K562 (cell line): ENCODE results near the gene AURKB. TPM values are rescaled to one million over a fixed set of nuclear protein-coding genes. Genes with fewer than 3 reads are reported as not detected.
A peak's percentile ranks its signal among the peaks of the same experiment; 100 is the strongest.

Source experiments
- ATAC-seq: fragments of 200-7000 bp; cut with Tn5 transposase; 3 replicates; pipeline ENCODE4 v1.9.1; 2020; ENCODE audit warnings: moderate library complexity
- BruUV-seq: library from RNA; stranded (reverse); fragments of 400-500 nt; replicated peaks from 2 replicates; lab custom pipeline; 2021; lab: Mats Ljungman, UMichigan
- CTCF ChIA-PET: fragments of 300-600 bp; formaldehyde crosslinking; extraction: SDS; loops from one replicate; lab custom pipeline; 2021; ENCODE audit warnings: low intra/inter-chr PET ratio; lab: Yijun Ruan, JAX
- POLR2A ChIA-PET: fragments of 300-600, 350-650 bp; sonication (Branson Sonifier 250); formaldehyde crosslinking; extraction: SDS; loops from one replicate; lab custom pipeline; 2021; ENCODE audit warnings: antibody characterized with exemption, inconsistent platforms; lab: Yijun Ruan, JAX
- DNase-seq, 4 experiments: peaks; one replicate each; pipeline versions ENCODE4 v3.0.0 to v3.0.0-alpha.2; 2011 to 2018; ENCODE audit warnings: low spot score in 3 of 4, mixed read lengths in 3 of 4; ENCODE audit errors: extremely low read depth in 1 of 4
- FAIRE-seq: peaks from 2 replicates; lab custom pipeline; 2011; peaks lifted over from hg19 to GRCh38; lab: Jason Lieb, UNC
- H2AFZ ChIP-seq: 2 replicates; pipeline ENCODE4 v1.6.0; 2011; ENCODE audit warnings: low read depth, low read length, control low read depth, inconsistent platforms
- H3K27ac ChIP-seq: fragments of 200-600 bp; 3 replicates; pipeline ENCODE4 v1.8.0; 2011; ENCODE audit warnings: low read depth, mild to moderate bottlenecking, control low read depth, inconsistent platforms, low read length, moderate library complexity, mixed read lengths; ENCODE audit errors: extremely low read depth
- H3K27me3 ChIP-seq, 2 experiments: fragments of 300-600 bp in 1 of 2; 2 replicates in 1 of 2; 3 replicates in 1 of 2; pipeline versions ENCODE4 v1.6.0 to v1.8.0; 2011; ENCODE audit warnings: inconsistent platforms in 2 of 2, low read length in 2 of 2, mild to moderate bottlenecking in 1 of 2, mixed read lengths in 1 of 2, moderate library complexity in 1 of 2; ENCODE audit not compliant: control insufficient read depth in 2 of 2, insufficient read depth in 2 of 2
- H3K36me3 ChIP-seq: fragments of 300-600 bp; 3 replicates; pipeline ENCODE4 v1.8.0; 2011; ENCODE audit warnings: mild to moderate bottlenecking, low read length, inconsistent platforms; ENCODE audit not compliant: control insufficient read depth, insufficient read depth
- H3K4me1 ChIP-seq, 2 experiments: fragments of 200-600 bp in 1 of 2; replicated peaks in 1 of 2; 2 replicates in 1 of 2; 3 replicates in 1 of 2; pipeline versions ENCODE4 v1.5.1 to v1.8.0; 2011; ENCODE audit warnings: inconsistent platforms in 2 of 2, low read length in 2 of 2, mild to moderate bottlenecking in 1 of 2, mixed read lengths in 1 of 2, moderate library complexity in 1 of 2; ENCODE audit not compliant: control insufficient read depth in 2 of 2, insufficient read depth in 2 of 2
- H3K4me2 ChIP-seq: 2 replicates; pipeline ENCODE4 v1.6.1; 2011; ENCODE audit warnings: low read length, control low read depth, inconsistent platforms, mixed read lengths; ENCODE audit not compliant: insufficient read depth
- H3K4me3 ChIP-seq: fragments of 200-600 bp; sonication (generic), shearing (Covaris generic); 2 replicates; pipeline ENCODE4 v1.5.1; 2016; ENCODE audit warnings: control low read depth, inconsistent platforms
- H3K79me2 ChIP-seq: fragments of 200-600 bp; 3 replicates; pipeline ENCODE4 v1.8.0; 2011; ENCODE audit warnings: low read length, inconsistent platforms; ENCODE audit not compliant: control insufficient read depth, insufficient read depth
- H3K9ac ChIP-seq, 2 experiments: 2 replicates each; pipeline versions ENCODE4 v1.6.0 to v1.6.1; 2011; ENCODE audit warnings: low read depth in 2 of 2, low read length in 2 of 2, control low read depth in 1 of 2, inconsistent platforms in 1 of 2, mild to moderate bottlenecking in 1 of 2, mixed read lengths in 1 of 2; ENCODE audit not compliant: insufficient read depth in 1 of 2
- H3K9me1 ChIP-seq: one replicate; pipeline ENCODE4 v1.6.0; 2011; ENCODE audit warnings: inconsistent platforms, mild to moderate bottlenecking, low read length, moderate library complexity; ENCODE audit not compliant: control insufficient read depth, insufficient read depth
- H3K9me3 ChIP-seq: replicated peaks from 2 replicates; pipeline ENCODE4 v1.5.1; 2011; ENCODE audit warnings: low read depth, low read length, inconsistent platforms; ENCODE audit not compliant: control insufficient read depth, insufficient read depth
- H4K20me1 ChIP-seq: replicated peaks from 2 replicates; pipeline ENCODE4 v1.6.1; 2011; ENCODE audit warnings: low read length, inconsistent platforms, mixed read lengths; ENCODE audit not compliant: control insufficient read depth, insufficient read depth
- KDM4B ChIP-seq, 2 experiments: fragments of 450-650 bp in 1 of 2; sonication (generic) in 1 of 2; IDR thresholded peaks; 2 replicates each; pipeline ENCODE4 v1.6.1; 2016 to 2017; ENCODE audit warnings: borderline replicate concordance in 2 of 2, antibody characterized with exemption in 1 of 2, low read depth in 1 of 2, mild to moderate bottlenecking in 1 of 2
- POU5F1 ChIP-seq: fragments of 150-350 bp; IDR thresholded peaks from 2 replicates; pipeline ENCODE4 v1.6.1; 2014; ENCODE audit warnings: borderline replicate concordance, low read length, low read depth, mild to moderate bottlenecking; ENCODE audit not compliant: partially characterized antibody
- XRCC4 ChIP-seq: IDR thresholded peaks from one replicate; pipeline ENCODE4 v1.6.1; 2011; ENCODE audit not compliant: insufficient read depth, insufficient read length; ENCODE audit errors: extremely low read depth
- ZFP91 ChIP-seq: sonication (generic); formaldehyde crosslinking; IDR thresholded peaks from 2 replicates; pipeline ENCODE4 v1.8.0; 2022; ENCODE audit warnings: mild to moderate bottlenecking, missing genetic modification reagents
- ZNF134 ChIP-seq: fragments of 250-450 bp; sonication (Bioruptor Pico); conservative IDR thresholded peaks from 2 replicates; pipeline ENCODE4 v1.4.0; 2020
- ZNF766 ChIP-seq: fragments of 200-800 bp; sonication (Bioruptor generic); conservative IDR thresholded peaks from 2 replicates; pipeline ENCODE4 v1.6.1; 2016; ENCODE audit warnings: missing genetic modification characterization, missing compliant biosample characterization
- WGBS: fragments of 100-300 bp; shearing (Covaris generic); methylation state at CpG from one replicate; pipeline ENCODE4 v1.1.6; 2016; ENCODE audit warnings: low coverage, mixed read lengths; ENCODE audit not compliant: insufficient coverage; ENCODE audit errors: missing lambda C conversion rate; 5-methylcytosine and 5-hydroxymethylcytosine counted together
- in situ Hi-C: fragments of 300-500 bp; cut with MboI; formaldehyde crosslinking; loops from 4 replicates; pipeline ENCODE4 v1.15.0; 2018; ENCODE audit warnings: inconsistent platforms, mixed read lengths
- intact Hi-C: fragments of 100-400 bp; cut with micrococcal nuclease; formaldehyde crosslinking; loops from 2 replicates; pipeline ENCODE4 v1.14.2; 2022
- polyA plus RNA-seq, 8 experiments: library from polyadenylated mRNA; depleted of rRNA in 4 of 8; stranded (reverse) in 5 of 8; unstranded in 3 of 8; fragments of >200 nt; fragmentation: Nextera tagmentation in 2 of 8; fragmentation: Illumina TruSeq in 1 of 8; extraction: Ambion mirVana in 2 of 8; extraction: Trizol in 1 of 8; gene quantifications; 2 replicates each; pipeline versions ENCODE4 v1.2.1 to v1.2.3, GENCODE V29; 2011 to 2014; ENCODE audit warnings: inconsistent platforms in 1 of 8, missing spikeins in 1 of 8
- total RNA-seq, 7 experiments: library from RNA; depleted of rRNA in 6 of 7; stranded (reverse); fragments of >200 nt in 6 of 7; fragmentation: Illumina TruSeq in 2 of 7; extraction: Trizol in 2 of 7; gene quantifications; 2 replicates each; pipeline versions ENCODE4 v1.2.1 to v1.2.3, GENCODE V29; 2011 to 2021; ENCODE audit warnings: low replicate concordance in 1 of 7
- TF ChIP-seq, protein P1 (sequence below): fragments of 200-800 bp; sonication (Bioruptor generic); IDR thresholded peaks from 2 replicates; pipeline ENCODE4 v1.6.1; 2017; ENCODE audit warnings: missing genetic modification characterization, missing compliant biosample characterization
- TF ChIP-seq, protein P2 (sequence below): fragments of 250-450 bp; sonication (Bioruptor Pico); IDR thresholded peaks from 2 replicates; pipeline ENCODE4 v1.8.0; 2022; ENCODE audit warnings: inconsistent platforms, mild to moderate bottlenecking, moderate library complexity, borderline replicate concordance

Gene AURKB
- total and polyA plus RNA-seq, 9 of the 15 experiments (the other 6 are each of a cell fraction or from before 2014, with no cell fraction given) = 27.2 to 114 (median 74.8) TPM

GRCh38 chr17:8188263-8188839, 22.0 kb downstream of the AURKB start:
- Histone ChIP-seq H3K79me2 (peaks cover 18% of the 10 kb centered on the region), H3K27ac (peak overlapping the region; percentile 33; the same call in 2 of the 3 replicates), H4K20me1 (peaks cover 10% of the 10 kb centered on the region), H3K4me2 (peak overlapping the region; percentile 100), H3K9ac (peak overlapping the region; percentile 28 to 93; a peak in 3 of 4 replicates), H3K27me3 (no peaks in the 10 kb centered on the region), H3K9me1 (no peaks in the 10 kb centered on the region), H3K4me1 (peaks cover 31 to 39% of the 10 kb centered on the region in 2 experiments), H2AFZ (no peak overlapping the region), H3K4me3 (peak overlapping the region; percentile 88), H3K9me3 (no peaks in the 10 kb centered on the region), H3K36me3 (no peaks in the 10 kb centered on the region)
- no peak for ATAC-seq
- ChIA-PET POLR2A (interaction anchor here (1.6 to 2.9 kb wide), 4 partner anchors 14 to 68 kb away, joined by 4 to 27 read pairs (median 9); no protein-coding TSS in a partner anchor), CTCF (no interaction called here)
- DNase-seq = no peak
- TF ChIP-seq, protein P1, sequence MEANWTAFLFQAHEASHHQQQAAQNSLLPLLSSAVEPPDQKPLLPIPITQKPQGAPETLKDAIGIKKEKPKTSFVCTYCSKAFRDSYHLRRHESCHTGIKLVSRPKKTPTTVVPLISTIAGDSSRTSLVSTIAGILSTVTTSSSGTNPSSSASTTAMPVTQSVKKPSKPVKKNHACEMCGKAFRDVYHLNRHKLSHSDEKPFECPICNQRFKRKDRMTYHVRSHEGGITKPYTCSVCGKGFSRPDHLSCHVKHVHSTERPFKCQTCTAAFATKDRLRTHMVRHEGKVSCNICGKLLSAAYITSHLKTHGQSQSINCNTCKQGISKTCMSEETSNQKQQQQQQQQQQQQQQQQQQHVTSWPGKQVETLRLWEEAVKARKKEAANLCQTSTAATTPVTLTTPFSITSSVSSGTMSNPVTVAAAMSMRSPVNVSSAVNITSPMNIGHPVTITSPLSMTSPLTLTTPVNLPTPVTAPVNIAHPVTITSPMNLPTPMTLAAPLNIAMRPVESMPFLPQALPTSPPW (CRISPR knock-in tag) = peak; percentile 2; the same call in 1 of the 2 replicates
- TF ChIP-seq, protein P2, sequence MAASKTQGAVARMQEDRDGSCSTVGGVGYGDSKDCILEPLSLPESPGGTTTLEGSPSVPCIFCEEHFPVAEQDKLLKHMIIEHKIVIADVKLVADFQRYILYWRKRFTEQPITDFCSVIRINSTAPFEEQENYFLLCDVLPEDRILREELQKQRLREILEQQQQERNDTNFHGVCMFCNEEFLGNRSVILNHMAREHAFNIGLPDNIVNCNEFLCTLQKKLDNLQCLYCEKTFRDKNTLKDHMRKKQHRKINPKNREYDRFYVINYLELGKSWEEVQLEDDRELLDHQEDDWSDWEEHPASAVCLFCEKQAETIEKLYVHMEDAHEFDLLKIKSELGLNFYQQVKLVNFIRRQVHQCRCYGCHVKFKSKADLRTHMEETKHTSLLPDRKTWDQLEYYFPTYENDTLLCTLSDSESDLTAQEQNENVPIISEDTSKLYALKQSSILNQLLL (CRISPR knock-in tag) = no peak
- no peak for TF ChIP-seq ZFP91 (CRISPR knock-in tag)
- no peak for TF ChIP-seq XRCC4
- TF ChIP-seq ZNF134 = no peak
- no peak for TF ChIP-seq KDM4B (IDR thresholded peaks at IDR 0.05; ENCODE audit: borderline replicate concordance in 2 of 2, low read depth in 1 of 2)
- no peak for TF ChIP-seq POU5F1
- TF ChIP-seq ZNF766 = no peak
- BruUV-seq = no TSS peak
- no peak for FAIRE-seq
- in situ Hi-C loops = no loop called here
- intact Hi-C loops = loop anchor here (10.0 kb wide), 1 partner anchor 116 kb away; no protein-coding TSS in a partner anchor
- 14% methylated on average over 9 of the region's 12 CpGs for WGBS
